Hematopoietic multipotent progenitor cell treated with erythropoietin and hydrocortisone succinate and interleukin-3 and kit ligand, for 15 days (in vitro differentiated cells): ENCODE data around the gene R3HDM2.

Source experiments
- DNase-seq: peaks from one replicate; pipeline ENCODE4 v3.0.0-alpha.2; 2015; ENCODE audit warnings: low spot score

R3HDM2 gene

GRCh38 chr12:57430931-57431566 lies at the start of gene R3HDM2:
Gene R3HDM2, minus strand, starts transcription at chr12:57431043. Its CDS starts 120,615 bp downstream, at chr12:57310428.
- peak; percentile 93 for DNase-seq

- no peak for DNase-seq
These were observed 48.7 kb upstream of the R3HDM2 start, which contains the start of gene ARHGAP9 for GRCh38 chr12:57479376-57480115. Gene ARHGAP9, minus strand, starts transcription at chr12:57479866. Its CDS starts 460 bp downstream, at chr12:57479406.

GRCh38 chr12:57479043-57479375 lies 48.2 kb upstream of the R3HDM2 start:
- no peak for DNase-seq

GRCh38 chr12:57477710-57478681 lies 47.2 kb upstream of the R3HDM2 start:
- no peak for DNase-seq

- DNase-seq, result no peak
These were observed 46.3 kb upstream of the R3HDM2 start for GRCh38 chr12:57476993-57477709.

- no peak for DNase-seq
These were observed 45.5 kb upstream of the R3HDM2 start for GRCh38 chr12:57476162-57476992.

- no peak for DNase-seq
These were observed 44.7 kb upstream of the R3HDM2 start for GRCh38 chr12:57475271-57476161.

GRCh38 chr12:57474862-57475261 lies 44.0 kb upstream of the R3HDM2 start:
- DNase-seq, result no peak

GRCh38 chr12:57474430-57474829 lies 43.6 kb upstream of the R3HDM2 start:
- no peak for DNase-seq

- no peak for DNase-seq
These were observed 43.0 kb upstream of the R3HDM2 start for GRCh38 chr12:57473886-57474285.

GRCh38 chr12:57473392-57473791 lies 42.5 kb upstream of the R3HDM2 start:
- no peak for DNase-seq

GRCh38 chr12:57472391-57472790 lies 41.5 kb upstream of the R3HDM2 start:
- no peak for DNase-seq

- DNase-seq, result no peak
These were observed 40.8 kb upstream of the R3HDM2 start for GRCh38 chr12:57471661-57472060.

- DNase-seq, result no peak
These were observed 40.3 kb upstream of the R3HDM2 start for GRCh38 chr12:57470970-57471656.

GRCh38 chr12:57470286-57470969 lies 39.6 kb upstream of the R3HDM2 start:
- no peak for DNase-seq

GRCh38 chr12:57469296-57470164 lies 38.7 kb upstream of the R3HDM2 start:
- DNase-seq, result no peak

GRCh38 chr12:57467915-57468314 lies 37.1 kb upstream of the R3HDM2 start:
- DNase-seq, result no peak
